Keratinocyte (primary cell): ENCODE results near the gene TCP11L1.

Experiments
- EZH2 ChIP-seq: IDR thresholded peaks from one replicate; pipeline ENCODE4 v1.6.1; 2012; ENCODE audit warnings: inconsistent platforms, mild to moderate bottlenecking, low read length, moderate library complexity
- TF ChIP-seq, protein P1 (sequence below), 3 experiments: IDR thresholded peaks in 1 of 3; conservative IDR thresholded peaks in 1 of 3; optimal IDR thresholded peaks in 1 of 3; 2 replicates in 2 of 3; 3 replicates in 1 of 3; pipeline versions ENCODE3 to v1.5.1; 2011; ENCODE audit warnings: low read length in 3 of 3, mild to moderate bottlenecking in 3 of 3, moderate library complexity in 2 of 3, control low read depth in 1 of 3, inconsistent platforms in 1 of 3; ENCODE audit not compliant: insufficient read depth in 2 of 3; ENCODE audit errors: extremely low read depth in 1 of 3

DNA sequence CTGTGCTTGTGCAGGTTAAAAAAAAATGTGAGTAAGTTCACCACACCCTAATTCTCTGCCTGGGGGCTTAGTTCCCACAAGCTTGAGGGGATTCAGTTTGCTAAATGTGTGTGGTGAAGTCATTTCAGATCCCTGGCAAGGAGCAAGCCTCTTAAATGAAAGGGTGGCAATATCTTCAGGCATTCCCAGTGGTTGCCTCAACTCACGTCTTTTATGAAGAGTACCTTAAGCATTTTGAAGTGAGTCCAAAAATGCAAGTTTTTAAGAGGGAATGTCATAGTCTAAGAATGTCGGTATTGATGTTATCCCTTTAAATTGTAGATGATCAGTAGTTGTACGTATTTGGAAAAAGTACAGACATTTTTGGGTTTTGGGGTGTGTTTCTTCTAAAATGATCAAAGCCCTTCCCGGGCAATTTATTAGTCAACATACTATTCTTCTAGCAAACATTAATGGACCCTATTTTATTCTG is 4.9 kb downstream of the TCP11L1 start:
- TF ChIP-seq EZH2 = no peak
- TF ChIP-seq, protein P1, sequence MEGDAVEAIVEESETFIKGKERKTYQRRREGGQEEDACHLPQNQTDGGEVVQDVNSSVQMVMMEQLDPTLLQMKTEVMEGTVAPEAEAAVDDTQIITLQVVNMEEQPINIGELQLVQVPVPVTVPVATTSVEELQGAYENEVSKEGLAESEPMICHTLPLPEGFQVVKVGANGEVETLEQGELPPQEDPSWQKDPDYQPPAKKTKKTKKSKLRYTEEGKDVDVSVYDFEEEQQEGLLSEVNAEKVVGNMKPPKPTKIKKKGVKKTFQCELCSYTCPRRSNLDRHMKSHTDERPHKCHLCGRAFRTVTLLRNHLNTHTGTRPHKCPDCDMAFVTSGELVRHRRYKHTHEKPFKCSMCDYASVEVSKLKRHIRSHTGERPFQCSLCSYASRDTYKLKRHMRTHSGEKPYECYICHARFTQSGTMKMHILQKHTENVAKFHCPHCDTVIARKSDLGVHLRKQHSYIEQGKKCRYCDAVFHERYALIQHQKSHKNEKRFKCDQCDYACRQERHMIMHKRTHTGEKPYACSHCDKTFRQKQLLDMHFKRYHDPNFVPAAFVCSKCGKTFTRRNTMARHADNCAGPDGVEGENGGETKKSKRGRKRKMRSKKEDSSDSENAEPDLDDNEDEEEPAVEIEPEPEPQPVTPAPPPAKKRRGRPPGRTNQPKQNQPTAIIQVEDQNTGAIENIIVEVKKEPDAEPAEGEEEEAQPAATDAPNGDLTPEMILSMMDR (optimal IDR thresholded peaks at IDR 0.05 in 1 of 3, IDR thresholded peaks at IDR 0.05 in 1 of 3, conservative IDR thresholded peaks at IDR 0.05 in 1 of 3; ENCODE audit: extremely low read depth in 1 of 3, insufficient read depth in 2 of 3, low read length in 3 of 3) = no peak
